Endothelial cell (in vitro differentiated cells): Measurements from ENCODE around the gene RAB1B. TPM values are rescaled to one million over a fixed set of nuclear protein-coding genes. Genes with fewer than 3 reads are reported as not detected.

Experiments
- DNase-seq: peaks from one replicate; pipeline ENCODE4 v3.0.0; 2021; ENCODE audit warnings: low spot score
- H3K27ac Mint-ChIP-seq: one replicate; pipeline ENCODE4 v1.8.0; 2021; ENCODE audit warnings: mixed read lengths, inconsistent platforms; ENCODE audit not compliant: unreplicated experiment
- H3K27me3 Mint-ChIP-seq: one replicate; pipeline ENCODE4 v1.8.0; 2021; ENCODE audit warnings: mild to moderate bottlenecking, moderate library complexity, mixed read lengths, inconsistent platforms; ENCODE audit not compliant: unreplicated experiment
- H3K36me3 Mint-ChIP-seq: one replicate; pipeline ENCODE4 v1.8.0; 2021; ENCODE audit warnings: mild to moderate bottlenecking, low read depth, mixed read lengths, inconsistent platforms; ENCODE audit not compliant: unreplicated experiment
- H3K4me1 Mint-ChIP-seq: one replicate; pipeline ENCODE4 v1.8.0; 2021; ENCODE audit warnings: mild to moderate bottlenecking, mixed read lengths, inconsistent platforms; ENCODE audit not compliant: unreplicated experiment
- H3K4me3 Mint-ChIP-seq: one replicate; pipeline ENCODE4 v1.8.0; 2021; ENCODE audit warnings: mild to moderate bottlenecking, mixed read lengths, inconsistent platforms; ENCODE audit not compliant: unreplicated experiment
- H3K9me3 Mint-ChIP-seq: one replicate; pipeline ENCODE4 v1.8.0; 2021; ENCODE audit warnings: mixed read lengths, inconsistent platforms; ENCODE audit not compliant: unreplicated experiment
- CTCF ChIP-seq: fragments of 200-600 bp; sonication (generic); IDR thresholded peaks from one replicate; pipeline ENCODE4 v1.5.0; 2021; ENCODE audit warnings: antibody characterized with exemption; ENCODE audit not compliant: unreplicated experiment
- total RNA-seq: library from RNA; stranded (reverse); fragmentation: NEBNext Ultra II Directional; extraction: Animal tissue kit (Norgen Biotek cat#: 25700); gene quantifications from one replicate; pipeline ENCODE4 v1.2.1, GENCODE V29; 2021; ENCODE audit not compliant: unreplicated experiment

RAB1B gene
- total RNA-seq, 1 donor from 2014 or later: 189 TPM

GRCh38 chr11:66238786-66239413, 29.5 kb upstream of the RAB1B start:
- peaks cover 44% of the 10 kb centered on the region for H3K36me3 Mint-ChIP-seq
- no peaks in the 10 kb centered on the region for H3K4me1 Mint-ChIP-seq
- no peak for DNase-seq
- no peak overlapping the region for H3K27ac Mint-ChIP-seq
- H3K27me3 Mint-ChIP-seq: peaks cover 11% of the 10 kb centered on the region
- no peaks in the 10 kb centered on the region for H3K9me3 Mint-ChIP-seq
- TF ChIP-seq CTCF: no peak
- H3K4me3 Mint-ChIP-seq: no peak overlapping the region

- H3K27ac Mint-ChIP-seq: no peak overlapping the region
- no peak overlapping the region for H3K4me3 Mint-ChIP-seq
- H3K9me3 Mint-ChIP-seq: no peaks in the 10 kb centered on the region
- no peak for TF ChIP-seq CTCF
- H3K36me3 Mint-ChIP-seq: peaks cover 42% of the 10 kb centered on the region
- H3K4me1 Mint-ChIP-seq: no peaks in the 10 kb centered on the region
- no peak for DNase-seq
- peaks cover 11% of the 10 kb centered on the region for H3K27me3 Mint-ChIP-seq
Observed at GRCh38 chr11:66239511-66239910, 28.9 kb upstream of the RAB1B start.

DNA sequence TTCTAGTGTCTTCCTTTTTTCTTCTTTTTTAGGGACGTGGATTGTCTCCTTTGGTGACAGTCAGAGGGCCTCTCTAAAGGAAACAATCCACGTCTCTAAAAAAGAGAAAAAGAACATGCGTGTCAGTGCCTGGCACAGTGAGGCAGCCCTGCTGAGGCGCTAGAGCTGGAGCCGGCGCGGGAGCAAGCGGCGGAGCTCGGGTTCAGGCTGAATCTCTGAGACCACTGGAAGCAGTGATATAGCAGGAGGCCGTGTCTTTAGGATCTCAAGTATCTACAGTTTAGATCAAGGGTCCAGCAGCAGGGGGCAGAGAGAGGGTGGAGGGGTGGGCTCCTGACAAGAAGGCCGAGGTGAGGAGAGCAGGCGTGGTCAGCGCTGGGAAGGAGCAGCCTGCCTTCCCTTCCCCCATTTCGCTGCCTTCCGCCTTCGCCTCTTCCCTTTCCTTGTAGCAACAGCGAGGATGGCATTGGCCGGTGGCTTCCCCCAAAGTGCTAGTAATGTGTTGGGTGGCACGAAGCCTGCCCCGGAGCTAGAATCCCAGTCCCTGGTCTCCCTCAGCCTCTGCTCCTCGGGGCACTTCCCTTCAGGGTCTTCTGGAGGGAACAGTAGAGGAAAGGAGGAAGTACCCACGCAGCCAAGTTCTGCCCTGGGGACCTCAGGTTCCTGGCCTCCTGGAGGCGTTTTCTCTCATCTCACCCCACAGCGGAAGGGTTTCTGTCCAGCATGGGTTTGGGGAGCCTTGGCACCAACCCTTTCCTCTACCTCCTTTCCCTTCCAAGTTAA, 28.2 kb upstream of the RAB1B start:
- Mint-ChIP-seq H3K4me1 (no peaks in the 10 kb centered on the region), H3K27me3 (peaks cover 11% of the 10 kb centered on the region), H3K4me3 (no peak overlapping the region), H3K36me3 (peaks cover 40% of the 10 kb centered on the region), H3K27ac (peak overlapping the region; percentile 42), H3K9me3 (no peaks in the 10 kb centered on the region)
- no peak for DNase-seq
- no peak for TF ChIP-seq CTCF

- Mint-ChIP-seq H3K27me3 (peaks cover 11% of the 10 kb centered on the region), H3K9me3 (no peaks in the 10 kb centered on the region), H3K4me1 (no peaks in the 10 kb centered on the region), H3K36me3 (peaks cover 34% of the 10 kb centered on the region), H3K4me3 (peak overlapping the region; percentile 47), H3K27ac (peak overlapping the region; percentile 42)
- DNase-seq: no peak
- TF ChIP-seq CTCF: no peak
Observed at GRCh38 chr11:66240781-66241136, 27.7 kb upstream of the RAB1B start.
